Kidney epithelial cell (primary cell): Measurements from ENCODE around the gene NCAM1. TPM values are rescaled to one million over a fixed set of nuclear protein-coding genes. Genes with fewer than 3 reads are reported as not detected.

Experiments
- DNase-seq: peaks from one replicate; pipeline ENCODE4 v3.0.0-alpha.2; 2010; ENCODE audit warnings: low read depth
- H3K27me3 ChIP-seq: 2 replicates; pipeline ENCODE4 v1.6.0; 2011; ENCODE audit warnings: low read length; ENCODE audit not compliant: control insufficient read depth, insufficient read depth
- H3K36me3 ChIP-seq: 2 replicates; pipeline ENCODE4 v1.5.1; 2011; ENCODE audit warnings: low read length; ENCODE audit not compliant: control insufficient read depth, insufficient read depth
- H3K4me3 ChIP-seq: 2 replicates; pipeline ENCODE4 v1.5.1; 2011; ENCODE audit warnings: low read depth, mild to moderate bottlenecking, control low read depth, low read length
- CTCF ChIP-seq: IDR thresholded peaks from 2 replicates; pipeline ENCODE4 v1.5.1; 2011; ENCODE audit warnings: mild to moderate bottlenecking, moderate library complexity, low read length, control low read depth, inconsistent platforms; ENCODE audit not compliant: insufficient read depth, poor library complexity, severe bottlenecking
- total RNA-seq: library from RNA; depleted of rRNA; stranded (reverse); fragments of >200 nt; gene quantifications from 2 replicates; pipeline ENCODE4 v1.2.3, GENCODE V29; 2015

The NCAM1 gene
- total RNA-seq, 1 donor from 2014 or later, result 16.5 TPM

GRCh38 chr11:113148076-113148475 is 186.9 kb downstream of the NCAM1 start:
- no peak for TF ChIP-seq CTCF
- H3K36me3 ChIP-seq, result no peaks in the 10 kb centered on the region
- no peak for DNase-seq

DNA sequence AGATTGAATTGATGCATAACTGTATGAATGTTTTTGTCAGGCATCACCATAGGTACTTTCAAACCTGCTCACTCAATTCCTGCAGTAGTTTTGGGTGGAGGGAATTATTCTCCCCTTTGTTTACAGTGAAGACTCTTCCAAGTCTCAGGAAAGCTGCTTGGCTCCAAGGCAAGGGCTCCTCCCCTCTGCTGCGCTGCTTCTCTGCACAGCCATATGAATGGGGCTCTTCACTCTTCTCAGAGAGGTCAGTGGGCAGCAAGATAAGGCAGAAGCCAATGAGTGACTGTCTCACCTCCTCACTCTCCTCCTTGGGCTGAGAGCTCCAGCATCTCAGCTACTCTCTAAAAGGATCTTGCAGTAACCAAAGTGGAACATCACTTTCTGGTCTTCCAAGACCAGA is 187.4 kb downstream of the NCAM1 start:
- TF ChIP-seq CTCF, result no peak

More at GRCh38 chr11:113148076-113148475, 186.9 kb downstream of the NCAM1 start:
- H3K4me3 ChIP-seq, result no peak overlapping the region
- H3K27me3 ChIP-seq, result no peaks in the 10 kb centered on the region

GRCh38 chr11:113151521-113151920 is 190.3 kb downstream of the NCAM1 start:
- no peaks in the 10 kb centered on the region for H3K36me3 ChIP-seq
- DNase-seq, result no peak
- no peaks in the 10 kb centered on the region for H3K27me3 ChIP-seq
- no peak for TF ChIP-seq CTCF
- H3K4me3 ChIP-seq, result no peak overlapping the region

More for the DNA sequence above, 187.4 kb downstream of the NCAM1 start:
- Histone ChIP-seq H3K27me3 (no peaks in the 10 kb centered on the region), H3K36me3 (no peaks in the 10 kb centered on the region), H3K4me3 (no peak overlapping the region)
- no peak for DNase-seq

DNA sequence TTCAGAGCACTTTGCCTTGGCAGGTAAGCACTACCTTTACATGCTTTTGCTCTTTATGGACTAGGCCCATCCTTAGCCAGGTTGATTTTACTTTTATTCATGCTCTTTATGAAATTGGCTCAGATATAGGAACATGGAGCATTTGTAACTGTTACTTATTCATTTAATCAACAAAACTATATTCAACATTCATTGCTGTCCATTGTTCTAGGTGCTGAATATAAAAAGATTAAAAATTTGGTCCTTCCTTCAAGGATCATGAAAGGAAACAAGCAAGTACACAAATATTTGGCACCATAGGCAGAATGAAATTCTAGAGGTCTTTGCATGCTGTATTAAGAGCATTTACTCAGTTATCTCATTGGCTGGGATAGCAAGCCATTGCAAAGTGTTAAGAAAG is 191.3 kb downstream of the NCAM1 start:
- Histone ChIP-seq H3K4me3 (no peak overlapping the region), H3K36me3 (no peaks in the 10 kb centered on the region), H3K27me3 (no peaks in the 10 kb centered on the region)
- TF ChIP-seq CTCF, result no peak
- DNase-seq, result no peak

DNA sequence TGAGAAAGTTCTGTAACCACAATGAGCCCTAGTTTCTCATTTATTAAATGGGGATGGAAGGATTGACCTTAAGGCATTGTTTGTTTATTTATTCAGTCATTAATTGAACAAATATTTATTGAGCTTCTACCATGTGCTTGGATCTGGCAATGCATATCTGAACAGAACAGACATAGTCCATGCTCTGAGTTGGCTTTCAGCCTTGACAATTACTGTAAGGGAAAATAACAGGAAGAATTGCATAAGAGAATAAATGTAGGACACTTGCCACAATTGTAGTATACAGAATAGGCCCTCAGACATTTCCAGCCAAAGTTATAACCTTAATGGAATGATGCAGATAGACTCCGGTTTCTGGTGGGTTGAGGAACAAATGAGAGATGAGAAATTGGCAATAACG is 192.6 kb downstream of the NCAM1 start:
- H3K27me3 ChIP-seq, result no peaks in the 10 kb centered on the region
- no peak for TF ChIP-seq CTCF
- no peak for DNase-seq
- H3K4me3 ChIP-seq, result no peak overlapping the region
- no peaks in the 10 kb centered on the region for H3K36me3 ChIP-seq

DNA sequence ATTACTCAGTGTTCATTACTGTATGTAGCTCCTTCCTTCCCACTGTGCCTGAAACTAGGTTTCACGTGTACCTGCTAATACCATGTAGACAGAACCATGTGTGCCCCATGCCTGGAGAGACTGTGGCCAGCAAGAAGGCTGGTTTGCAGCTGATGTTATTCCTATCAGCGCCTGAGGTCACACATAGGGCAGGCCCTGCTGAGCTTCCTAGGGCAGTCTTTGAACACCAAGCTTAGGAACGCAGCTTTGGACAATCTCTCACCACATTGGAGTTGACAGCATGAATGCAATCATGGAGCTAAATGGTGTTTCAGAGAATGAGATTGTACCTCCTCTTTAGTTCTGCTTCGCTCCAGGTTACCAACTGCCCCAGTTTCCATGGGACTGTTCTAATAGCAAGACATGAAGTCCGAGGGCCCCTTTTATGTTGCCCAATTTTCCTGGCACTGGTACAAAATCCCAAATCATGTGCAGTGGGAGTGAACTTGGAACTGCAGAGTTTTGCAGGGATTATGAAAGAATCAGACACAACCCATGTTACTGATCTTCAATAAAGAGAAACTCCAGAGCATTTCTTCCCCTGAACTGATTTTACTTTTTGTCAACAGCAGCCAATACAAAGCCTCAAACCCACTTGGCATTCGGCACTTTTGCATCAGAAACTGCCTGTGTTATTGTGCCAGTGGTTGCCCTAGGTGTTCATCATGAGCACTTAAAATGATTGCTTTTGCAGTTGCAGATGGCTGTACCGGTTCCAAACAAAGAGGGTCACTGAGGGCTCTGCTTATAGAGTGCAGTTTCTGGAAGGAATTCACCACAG is 199.0 kb downstream of the NCAM1 start:
- no peak for TF ChIP-seq CTCF
- DNase-seq, result no peak
- Histone ChIP-seq H3K36me3 (no peaks in the 10 kb centered on the region), H3K4me3 (no peak overlapping the region), H3K27me3 (no peaks in the 10 kb centered on the region)
